ENCODE measurements around the gene HFE. TPM values are rescaled to one million over a fixed set of nuclear protein-coding genes. Genes with fewer than 3 reads are reported as not detected.

The HFE gene
- total and polyA plus RNA-seq, 4 donors: 6.3 to 12.7 (median 8.2) TPM

- Histone ChIP-seq H3K9me3 (ENCODE audit: control insufficient read depth in 4 of 4, low read length in 3 of 4) (no peaks in the 10 kb centered on the region), H3K4me3 (ENCODE audit: low read depth in 1 of 3, low read length in 3 of 3) (peak overlapping the region in 2 of 3 donors; percentile 11 to 42), H3K27me3 (ENCODE audit: control insufficient read depth in 4 of 4, insufficient read depth in 4 of 4, low read length in 3 of 4) (no peaks in the 10 kb centered on the region), H3K36me3 (ENCODE audit: control insufficient read depth in 4 of 4, insufficient read depth in 3 of 4, low read depth in 1 of 4, low read length in 3 of 4) (no peaks in the 10 kb centered on the region), H3K9ac (ENCODE audit: low read depth in 1 of 2, low read length in 2 of 2) (peak overlapping the region; percentile 45 to 93), H3K27ac (ENCODE audit: low read depth in 1 of 2, low read length in 2 of 2) (peak overlapping the region; percentile 97 to 99), H3K4me1 (ENCODE audit: control insufficient read depth in 4 of 4, insufficient read depth in 4 of 4, low read length in 3 of 4) (peaks cover 0 to 26% (median 8%) of the 10 kb centered on the region in 4 donors)
- no peak for DNase-seq (ENCODE audit: low spot score)
- WGBS: 51% methylated on average over 18 of the region's 18 CpGs
- TF ChIP-seq TAF1 (conservative IDR thresholded peaks at IDR 0.05): peak; percentile 82
- TF ChIP-seq SP1 (IDR thresholded peaks at IDR 0.05): peak; percentile 82
- peak; percentile 40 for TF ChIP-seq MAX (IDR thresholded peaks at IDR 0.05)
- TF ChIP-seq HNF4A (conservative IDR thresholded peaks at IDR 0.05): peak; percentile 43 to 47
- TF ChIP-seq NR2F2 (IDR thresholded peaks at IDR 0.05): no peak
- no peak for TF ChIP-seq FOXA2 (IDR thresholded peaks at IDR 0.05)
- TF ChIP-seq RXRA (IDR thresholded peaks at IDR 0.05): peak; percentile 26 to 55
- TF ChIP-seq ATF3 (IDR thresholded peaks at IDR 0.05): peak; percentile 46
- peak; percentile 66 to 69 for TF ChIP-seq JUND (IDR thresholded peaks at IDR 0.05)
- TF ChIP-seq ZBTB33 (IDR thresholded peaks at IDR 0.05): peak; percentile 65
- TF ChIP-seq GABPA (IDR thresholded peaks at IDR 0.05 in 1 of 2, conservative IDR thresholded peaks at IDR 0.05 in 1 of 2): peak in 1 of 2 donors; percentile 22
- TF ChIP-seq EGR1 (IDR thresholded peaks at IDR 0.05; ENCODE audit: low read depth in 2 of 2): no peak
- TF ChIP-seq HNF4G (IDR thresholded peaks at IDR 0.05): no peak
- TF ChIP-seq CTCF (IDR thresholded peaks at IDR 0.05; ENCODE audit: low read depth, low read length, missing input control): no peak
- TF ChIP-seq REST (IDR thresholded peaks at IDR 0.05): peak; percentile 31
- TF ChIP-seq FOXA1 (IDR thresholded peaks at IDR 0.05): peak; percentile 16
- peak; percentile 19 for TF ChIP-seq YY1 (IDR thresholded peaks at IDR 0.05)
- peak in 1 of 2 donors; percentile 35 for TF ChIP-seq RAD21 (IDR thresholded peaks at IDR 0.05)
These were observed 34.1 kb downstream of the HFE start for GRCh38 chr6:26121141-26122004.
